GM19463 (cell line): ENCODE data around the gene CCDC69.
A peak's percentile ranks its signal among the peaks of the same experiment; 100 is the strongest.

Experiments
- ATAC-seq: cut with Tn5 transposase; IDR thresholded peaks from one replicate; pipeline ENCODE4 v1.9.1; 2021; ENCODE audit warnings: mild to moderate bottlenecking, moderate library complexity; ENCODE audit not compliant: unreplicated experiment

The CCDC69 gene

GRCh38 chr5:151168602-151169344, 55.1 kb downstream of the CCDC69 start:
- no peak for ATAC-seq

GRCh38 chr5:151167022-151167421, 56.9 kb downstream of the CCDC69 start:
- no peak for ATAC-seq

GRCh38 chr5:151164687-151165392, 59.1 kb downstream of the CCDC69 start:
- ATAC-seq = peak; percentile 96

- ATAC-seq = no peak
Measured at GRCh38 chr5:151162776-151163175, 61.1 kb downstream of the CCDC69 start.

GRCh38 chr5:151159649-151160373, 64.1 kb downstream of the CCDC69 start:
- no peak for ATAC-seq

GRCh38 chr5:151158287-151158661, 65.6 kb downstream of the CCDC69 start:
- no peak for ATAC-seq

- ATAC-seq = peak; percentile 58
Measured at GRCh38 chr5:151157426-151158286, 66.2 kb downstream of the CCDC69 start, which contains the start of gene ANXA6. TSS of gene ANXA6 (minus strand) at chr5:151157779. CDS start at chr5:151147901, 9,878 bp downstream.

- ATAC-seq = no peak
Measured at GRCh38 chr5:151156507-151157420, 67.1 kb downstream of the CCDC69 start.

- ATAC-seq = peak; percentile 12
Measured at GRCh38 chr5:151155775-151156506, 68.0 kb downstream of the CCDC69 start.

GRCh38 chr5:151154931-151155774, 68.7 kb downstream of the CCDC69 start:
- peak; percentile 16 for ATAC-seq

- ATAC-seq = no peak
Measured at GRCh38 chr5:151153766-151154272, 70.1 kb downstream of the CCDC69 start.

- no peak for ATAC-seq
Measured at GRCh38 chr5:151153300-151153699, 70.6 kb downstream of the CCDC69 start.

GRCh38 chr5:151151793-151152192, 72.1 kb downstream of the CCDC69 start:
- peak; percentile 33 for ATAC-seq

GRCh38 chr5:151151263-151151660, 72.6 kb downstream of the CCDC69 start:
- no peak for ATAC-seq

- peak; percentile 39 for ATAC-seq
Measured at GRCh38 chr5:151150471-151151262, 73.2 kb downstream of the CCDC69 start.

- no peak for ATAC-seq
Measured at GRCh38 chr5:151148583-151148982, 75.3 kb downstream of the CCDC69 start.

GRCh38 chr5:151147033-151147432, 76.9 kb downstream of the CCDC69 start:
- ATAC-seq = no peak
